ENCODE data around the gene TIMM13.
A peak's percentile ranks its signal among the peaks of the same experiment; 100 is the strongest.
"Not testable (repeated sequence)": the region's sequence is repeated elsewhere in the genome, so short reads cannot be mapped to it uniquely, and the experiment has no call there.

Gene TIMM13

GRCh38 chr19:2413159-2413558, 14.2 kb downstream of the TIMM13 start:
- no peak for DNase-seq

DNA sequence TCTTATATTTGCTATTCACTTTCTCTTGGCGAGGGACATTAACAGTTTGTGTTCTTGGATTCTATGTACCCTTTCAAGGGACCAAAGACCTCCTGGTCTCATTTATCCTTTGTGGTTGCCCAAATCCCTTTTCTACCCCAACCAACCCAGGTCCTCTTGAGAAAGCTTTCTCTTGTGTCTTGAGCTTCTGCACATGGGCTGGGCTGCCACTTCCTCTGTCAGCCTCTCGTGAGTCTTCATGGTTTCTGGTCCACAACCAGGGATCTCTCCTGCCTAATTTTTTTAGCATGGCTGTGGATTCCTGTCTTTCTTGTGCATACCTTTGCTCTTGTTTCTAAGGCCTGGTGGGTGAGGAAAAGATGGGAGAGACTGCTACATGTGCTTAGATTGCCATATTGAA, 14.9 kb downstream of the TIMM13 start:
- DNase-seq, result no peak

GRCh38 chr19:2411709-2412108, 15.7 kb downstream of the TIMM13 start:
- DNase-seq, result no peak

GRCh38 chr19:2410023-2410422, 17.4 kb downstream of the TIMM13 start:
- DNase-seq, result no peak

- no peak for DNase-seq
These were observed 18.0 kb downstream of the TIMM13 start for GRCh38 chr19:2409352-2409912.

DNA sequence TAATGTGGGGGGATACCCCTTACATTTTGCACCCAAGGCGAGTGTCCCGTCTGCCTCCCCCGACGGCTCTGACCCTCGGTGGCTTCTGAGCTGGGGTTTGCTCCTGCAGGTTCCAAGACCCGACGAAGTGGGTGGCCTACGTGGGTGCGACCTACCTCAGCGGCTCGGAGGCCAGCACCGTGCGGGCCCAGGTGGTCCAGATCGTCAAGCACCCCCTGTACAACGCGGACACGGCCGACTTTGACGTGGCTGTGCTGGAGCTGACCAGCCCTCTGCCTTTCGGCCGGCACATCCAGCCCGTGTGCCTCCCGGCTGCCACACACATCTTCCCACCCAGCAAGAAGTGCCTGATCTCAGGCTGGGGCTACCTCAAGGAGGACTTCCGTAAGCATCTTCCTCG, 19.1 kb downstream of the TIMM13 start:
- DNase-seq, result no peak

GRCh38 chr19:2399582-2399981, 27.8 kb downstream of the TIMM13 start:
- no peak for DNase-seq

DNA sequence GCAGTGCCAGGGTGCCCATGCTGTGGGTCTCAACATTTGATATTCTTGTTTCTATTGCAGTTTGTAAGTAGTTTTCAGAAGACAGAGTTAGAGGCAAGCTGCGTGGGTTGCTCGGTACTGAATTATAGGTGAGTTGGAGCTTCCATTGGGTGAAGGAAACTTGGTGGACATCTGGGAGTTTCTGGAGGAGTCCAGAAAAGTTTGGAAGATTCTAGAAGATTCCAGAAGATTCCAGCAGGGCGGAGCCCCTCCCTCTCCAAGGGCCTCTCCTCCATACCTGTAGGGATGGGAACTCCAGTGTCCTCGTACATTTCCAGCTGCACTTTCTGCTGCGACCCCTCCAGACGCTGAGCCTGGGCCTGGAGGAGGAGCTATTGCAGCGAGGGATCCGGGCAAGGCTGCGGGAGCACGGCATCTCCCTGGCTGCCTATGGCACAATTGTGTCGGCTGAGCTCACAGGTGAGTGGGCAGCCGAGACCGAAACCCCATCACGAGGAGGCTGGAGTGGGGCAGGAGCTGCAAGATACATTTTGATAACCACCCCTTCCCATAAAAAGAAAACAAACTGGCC, 28.6 kb downstream of the TIMM13 start:
- no peak for DNase-seq

DNA sequence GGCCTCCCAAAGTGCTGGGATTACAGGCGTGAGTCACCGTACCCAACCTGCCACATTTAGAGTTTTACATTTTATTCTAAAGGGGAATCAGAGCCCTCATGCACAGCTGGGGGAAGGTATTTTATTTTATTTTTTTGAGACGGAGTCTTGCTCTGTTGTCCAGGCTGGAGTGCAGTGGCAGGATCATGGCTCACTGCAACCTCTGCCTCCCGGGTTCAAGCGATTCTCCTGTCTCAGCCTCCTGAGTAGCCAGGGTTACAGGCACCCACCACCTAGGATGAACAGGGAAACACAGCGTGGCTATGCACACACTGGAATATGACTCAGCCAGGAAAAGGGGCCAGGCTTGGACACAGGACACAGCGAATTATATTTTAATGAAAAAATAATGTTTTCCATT, 30.2 kb downstream of the TIMM13 start:
- DNase-seq, result not testable (repeated sequence)

DNA sequence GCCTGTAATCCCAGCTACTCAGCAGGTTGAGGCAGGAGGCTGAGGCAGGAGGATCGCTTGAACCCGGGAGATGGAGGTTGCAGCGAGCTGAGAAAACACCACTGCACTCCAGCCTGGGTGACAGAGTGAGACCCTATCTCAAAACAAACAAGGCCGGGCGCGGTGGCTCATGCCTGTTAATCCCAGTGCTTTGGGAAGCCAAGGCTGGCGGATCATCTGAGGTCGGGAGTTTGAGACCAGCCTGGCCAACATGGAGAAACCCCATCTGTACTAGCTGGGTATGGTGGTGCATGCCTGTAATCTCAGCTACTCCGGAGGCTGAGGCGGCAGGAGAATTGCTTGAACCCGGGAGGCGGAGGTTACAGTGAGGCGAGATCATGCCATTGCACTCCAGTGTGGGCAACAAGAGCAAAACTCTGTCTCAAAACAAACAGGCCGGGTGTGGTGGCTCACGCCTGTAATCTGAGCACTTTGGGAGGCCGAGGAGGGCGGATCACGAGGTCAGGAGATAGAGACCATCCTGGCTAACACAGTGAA, 32.0 kb downstream of the TIMM13 start:
- DNase-seq, result not testable (repeated sequence)

DNA sequence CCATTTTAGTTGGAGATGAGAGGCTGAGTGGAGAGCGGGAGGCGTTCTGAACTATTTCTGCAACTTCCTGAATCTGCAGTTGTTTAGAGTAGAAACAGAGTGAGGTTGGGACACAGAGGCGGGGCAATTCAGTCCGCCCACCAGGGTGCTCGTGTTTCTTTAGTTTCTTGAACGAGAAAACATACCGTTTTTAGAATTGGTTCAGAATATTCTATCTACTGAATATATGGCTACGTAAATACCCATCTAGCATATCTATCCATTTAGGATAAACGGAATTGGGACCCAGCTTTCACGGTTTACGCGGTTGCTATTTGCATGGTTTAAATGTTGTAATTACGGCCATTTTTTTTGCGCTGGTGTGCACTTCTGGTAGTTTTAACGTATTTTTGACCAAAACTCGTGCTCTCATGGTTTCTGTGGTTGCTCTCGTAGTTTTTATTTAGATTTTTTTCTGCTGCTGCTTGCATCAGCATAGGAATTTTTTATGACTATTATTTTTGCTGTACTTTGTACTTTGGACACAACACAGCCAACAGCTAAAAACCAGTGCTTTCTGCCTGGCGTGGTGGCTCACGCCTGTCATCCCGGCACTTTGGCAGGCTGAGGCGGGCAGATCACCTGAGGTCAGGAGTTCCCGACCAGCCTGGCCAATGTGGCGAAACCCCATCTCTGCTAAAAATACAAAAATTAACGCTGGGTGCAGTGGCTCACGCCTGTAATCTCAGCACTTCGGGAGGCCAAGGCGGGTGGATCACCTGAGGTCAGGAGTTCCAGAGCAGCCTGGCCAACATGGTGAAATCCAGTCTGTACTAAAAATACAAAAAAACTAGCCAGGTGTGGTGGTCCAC, 32.7 kb downstream of the TIMM13 start:
- no peak for DNase-seq

DNA sequence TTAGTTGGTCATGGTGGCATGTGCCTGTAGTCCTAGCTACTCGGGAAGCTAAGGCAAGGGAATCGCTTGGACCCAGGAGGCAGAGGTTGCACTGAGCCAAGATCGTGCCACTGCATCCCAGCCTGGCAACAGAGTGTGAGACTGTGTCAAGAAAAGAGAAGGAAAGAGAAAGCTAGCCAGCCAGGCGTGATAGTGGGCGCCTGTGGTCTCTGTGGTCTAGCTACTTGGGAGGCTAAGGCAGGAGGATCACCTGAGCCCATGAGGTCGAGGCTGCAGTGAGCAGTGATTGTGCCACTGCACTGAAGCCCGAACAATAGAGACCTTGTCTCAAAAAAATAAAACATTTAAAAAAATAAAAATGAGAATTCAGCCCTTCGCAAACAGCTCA, 33.3 kb downstream of the TIMM13 start:
- DNase-seq, result no peak

- not testable (repeated sequence) for DNase-seq
These were observed 34.5 kb downstream of the TIMM13 start for GRCh38 chr19:2392899-2393298.

DNA sequence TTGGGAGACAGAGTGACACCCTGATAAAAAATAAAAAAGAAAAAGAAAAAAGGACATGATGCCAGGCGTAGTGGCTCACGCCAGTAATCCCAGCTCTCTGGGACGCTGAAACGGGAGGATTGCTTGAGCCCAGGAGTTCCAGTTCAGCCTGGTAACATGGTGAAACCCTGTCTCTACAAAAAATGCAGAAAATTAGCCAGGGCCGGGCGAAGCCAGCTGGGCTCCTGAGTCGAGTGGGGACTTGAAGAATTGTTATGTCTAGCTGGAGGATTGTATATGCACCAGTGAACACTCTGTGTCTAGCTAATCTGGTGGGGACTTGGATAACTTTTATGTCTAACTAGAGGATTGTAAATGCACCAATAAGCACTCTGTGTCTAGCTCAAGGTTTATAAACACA, 35.0 kb downstream of the TIMM13 start:
- no peak for DNase-seq

GRCh38 chr19:2391118-2391725, 36.2 kb downstream of the TIMM13 start:
- peak; percentile 71 for DNase-seq

DNA sequence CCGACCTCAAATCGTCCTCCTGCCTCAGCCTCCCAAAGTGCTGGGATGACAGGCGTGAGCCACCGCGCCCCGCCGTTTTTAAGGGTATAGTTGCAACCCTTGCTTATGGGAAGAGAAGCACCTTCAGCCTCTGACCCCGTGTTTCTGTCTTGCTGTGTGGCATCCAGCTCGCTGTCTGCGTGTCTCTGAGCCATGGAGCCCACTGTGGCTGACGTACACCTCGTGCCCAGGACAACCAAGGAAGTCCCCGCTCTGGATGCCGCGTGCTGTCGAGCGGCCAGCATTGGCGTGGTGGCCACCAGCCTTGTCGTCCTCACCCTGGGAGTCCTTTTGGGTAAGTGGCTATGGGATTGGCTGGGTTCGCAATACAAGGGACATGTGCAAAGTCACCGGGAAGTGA, 37.8 kb downstream of the TIMM13 start:
- DNase-seq, result no peak

DNA sequence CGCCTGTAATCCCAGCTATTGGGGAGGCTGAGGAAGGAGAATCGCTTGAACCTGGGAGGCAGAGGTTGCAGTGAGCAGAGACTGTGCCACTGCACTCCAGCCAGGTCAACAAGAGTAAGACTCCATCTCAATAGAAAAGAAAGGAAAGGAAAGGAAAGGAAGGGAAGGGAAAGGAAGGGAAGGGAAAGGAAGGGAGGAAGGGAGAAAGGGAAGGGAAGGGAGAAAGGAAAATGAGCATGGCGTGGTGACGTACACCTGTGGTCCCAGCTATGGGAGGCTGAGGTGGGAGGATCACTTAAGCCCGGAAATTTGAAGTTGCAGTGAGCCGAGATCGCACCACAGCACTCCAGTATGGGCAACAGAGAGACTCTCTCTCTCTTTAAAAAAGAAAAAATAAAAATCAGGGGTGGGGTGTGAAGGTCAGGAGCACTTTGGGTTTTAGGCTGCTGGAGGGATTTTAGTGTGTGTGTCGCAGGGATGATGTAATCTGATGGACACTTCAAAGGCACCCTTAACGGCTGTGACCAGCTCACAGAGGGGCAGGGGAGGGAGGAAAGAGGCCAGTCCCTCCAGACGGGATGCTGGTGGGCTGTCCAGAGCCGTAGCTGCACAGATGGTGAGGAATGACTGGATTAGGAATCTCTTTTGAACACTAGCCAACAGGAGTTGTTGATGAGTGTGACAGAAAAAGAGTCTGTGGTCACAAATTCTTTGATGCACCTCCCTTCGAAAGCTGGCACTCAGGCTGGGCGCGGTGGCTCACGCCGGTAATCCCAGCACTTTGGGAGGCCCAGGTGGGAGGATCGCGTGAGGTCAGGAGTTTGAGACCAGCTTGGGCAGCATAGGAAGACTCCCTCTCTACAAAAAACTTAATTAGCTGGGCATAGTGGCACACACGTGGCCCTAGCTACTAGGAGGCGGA, 39.8 kb downstream of the TIMM13 start:
- DNase-seq, result no peak

DNA sequence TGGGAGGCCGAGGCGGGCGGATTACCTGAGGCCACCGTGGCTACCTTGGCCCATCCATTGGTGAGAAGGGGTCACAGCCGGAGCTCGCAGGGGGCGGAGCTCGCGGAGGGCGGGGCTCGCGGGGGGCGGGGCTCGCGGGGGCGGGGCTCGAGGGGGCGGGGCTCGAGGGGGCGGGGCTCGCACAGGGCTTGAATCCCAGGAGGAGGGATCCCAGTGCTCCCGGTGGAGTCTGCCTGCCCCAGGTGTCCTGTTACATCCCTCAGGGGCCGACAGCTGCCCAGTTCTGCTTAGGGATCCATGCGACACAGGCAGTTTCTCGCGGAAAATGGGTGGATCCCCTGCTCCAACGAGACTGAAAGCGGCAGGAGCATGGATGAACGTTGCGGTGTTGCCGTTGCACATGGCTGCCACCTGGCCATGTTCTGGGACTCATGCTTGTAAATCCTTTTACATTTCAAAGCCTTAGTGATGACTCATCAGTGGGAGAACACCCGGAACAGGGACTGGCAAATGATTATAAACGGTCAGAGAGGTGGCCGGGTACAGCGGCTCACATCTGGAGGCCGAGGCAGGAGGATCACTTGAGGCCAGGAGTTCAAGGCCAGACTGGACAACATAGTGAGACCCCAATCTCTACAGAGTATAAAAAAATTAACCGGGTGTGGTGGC, 42.2 kb downstream of the TIMM13 start:
- no peak for DNase-seq

GRCh38 chr19:2382530-2383222, 44.7 kb downstream of the TIMM13 start:
- DNase-seq, result no peak

- no peak for DNase-seq
These were observed 46.1 kb downstream of the TIMM13 start for GRCh38 chr19:2381148-2381820.

GRCh38 chr19:2380567-2380966, 46.8 kb downstream of the TIMM13 start:
- no peak for DNase-seq

Measured in activated effector memory CD4-positive, alpha-beta T cell treated with anti-CD3 and anti-CD28 coated beads, Interleukin-2, amount 50 U/mL, for 16 hours (primary cell).